GM12892 (cell line): ENCODE results near the gene IL11.

Experiments
- POLR2A ChIP-seq: IDR thresholded peaks from 2 replicates; pipeline ENCODE4 v1.6.1; 2011; ENCODE audit warnings: low read depth, low read length, control low read depth
- POLR2AphosphoS5 ChIP-seq: IDR thresholded peaks from 2 replicates; pipeline ENCODE4 v1.6.1; 2011; ENCODE audit warnings: low read depth, low read length, control low read depth
- TAF1 ChIP-seq: IDR thresholded peaks from 2 replicates; pipeline ENCODE4 v1.6.1; 2011; ENCODE audit warnings: low read depth, mild to moderate bottlenecking, control low read depth, low read length, borderline replicate concordance

DNA sequence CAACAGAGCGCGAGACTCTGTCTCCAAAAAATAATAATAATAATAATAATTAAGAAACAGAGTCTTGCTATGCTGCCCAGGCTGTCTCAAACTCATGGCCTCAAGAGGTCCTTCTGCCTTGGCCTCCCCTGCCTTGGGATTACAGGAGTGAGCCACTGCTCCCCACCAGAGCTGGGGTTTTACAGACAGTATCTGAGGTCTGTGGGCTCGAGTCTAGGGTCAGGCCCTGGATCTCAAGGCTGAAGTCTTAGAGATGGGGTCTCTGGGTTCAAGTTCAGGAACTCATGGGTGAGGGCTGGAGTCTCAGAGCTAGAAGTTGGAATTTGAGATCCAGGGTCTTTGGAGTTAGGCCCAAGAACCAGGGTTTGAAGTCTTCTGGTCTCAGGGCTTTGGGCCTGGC is 3.5 kb downstream of the IL11 start:
- TF ChIP-seq POLR2A (no peak), TAF1 (no peak), POLR2AphosphoS5 (no peak)
